ENCODE data around the gene GATB.
"Not testable (repeated sequence)": the region's sequence is repeated elsewhere in the genome, so short reads cannot be mapped to it uniquely, and the experiment has no call there.

Gene GATB

DNA sequence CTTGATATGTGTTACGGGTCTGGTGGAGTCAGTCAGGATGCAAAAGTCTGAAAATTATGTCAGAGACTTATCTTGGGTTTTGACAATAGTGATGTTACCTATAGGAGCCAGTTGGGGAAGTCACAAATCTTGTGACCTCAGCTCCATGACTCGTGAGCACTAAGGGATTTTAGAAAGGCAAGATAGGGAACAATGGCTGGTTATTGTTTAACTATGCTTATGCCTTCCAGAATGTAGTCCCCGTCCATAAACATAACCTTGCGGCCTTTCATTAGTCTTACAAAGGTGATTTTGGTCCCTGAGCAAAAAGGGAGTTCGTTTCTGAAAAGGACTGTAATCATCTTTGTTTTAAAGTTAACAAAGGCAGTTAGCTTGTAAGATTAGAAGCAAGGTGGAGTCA, 23.9 kb upstream of the GATB start:
- no peak for DNase-seq (ENCODE audit: low read depth)

DNA sequence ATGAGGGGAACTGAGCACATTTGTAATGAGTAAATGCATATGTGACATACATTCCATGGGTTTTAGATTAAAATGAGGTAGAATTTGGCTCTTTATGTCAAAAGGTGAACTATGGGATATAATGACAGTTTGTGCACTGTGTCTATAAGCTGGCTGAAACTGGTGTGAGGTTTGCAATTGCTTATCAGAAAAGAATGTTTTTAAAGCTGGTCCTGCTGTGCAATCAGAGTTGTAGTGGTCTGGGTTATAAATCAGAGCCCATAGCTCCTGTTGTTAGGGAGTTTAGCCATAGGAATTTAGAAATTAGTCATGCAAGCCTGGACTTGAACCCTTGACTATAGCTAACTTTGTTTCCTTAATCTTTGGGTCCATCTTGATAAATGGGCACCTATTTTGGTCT, 23.1 kb upstream of the GATB start:
- no peak for DNase-seq (ENCODE audit: low read depth)

DNA sequence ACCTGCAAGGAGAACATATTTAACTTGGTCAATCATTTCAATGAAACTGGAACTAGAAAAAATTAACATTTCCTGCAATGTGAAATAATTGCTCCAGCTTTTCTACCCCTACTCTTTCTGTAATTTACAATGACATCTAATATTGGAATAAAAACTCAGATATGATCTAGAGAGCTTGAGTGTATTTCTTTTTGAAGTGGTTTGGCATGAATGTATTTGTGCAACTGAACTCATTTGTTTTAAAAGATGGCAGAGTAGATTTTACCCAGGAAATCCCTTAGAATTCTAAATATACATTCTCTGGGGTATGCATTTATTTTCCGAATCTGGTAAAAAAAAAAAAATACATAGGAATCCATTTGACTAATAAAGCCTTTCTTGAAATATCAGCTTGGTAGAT, 21.5 kb upstream of the GATB start:
- DNase-seq (ENCODE audit: low read depth), result no peak

DNA sequence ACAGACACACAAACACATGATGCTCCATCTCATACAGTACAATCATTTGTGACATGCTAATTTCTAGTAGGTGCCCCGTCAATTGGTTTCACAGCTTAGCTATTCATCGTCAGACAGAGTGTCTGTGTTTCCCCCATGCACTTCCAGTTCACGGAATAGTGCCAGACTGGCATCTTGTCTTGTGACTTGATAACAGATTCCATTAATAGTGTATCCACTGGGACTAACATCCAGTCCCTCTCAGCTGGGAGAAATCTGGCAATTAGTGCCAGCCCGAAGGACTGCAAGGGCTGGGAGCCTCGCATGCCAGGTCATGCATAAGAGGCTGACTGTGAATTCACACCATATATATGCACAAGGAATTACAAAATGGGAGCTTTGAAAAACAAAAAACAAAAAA, 20.2 kb upstream of the GATB start:
- no peak for DNase-seq (ENCODE audit: low read depth)

DNA sequence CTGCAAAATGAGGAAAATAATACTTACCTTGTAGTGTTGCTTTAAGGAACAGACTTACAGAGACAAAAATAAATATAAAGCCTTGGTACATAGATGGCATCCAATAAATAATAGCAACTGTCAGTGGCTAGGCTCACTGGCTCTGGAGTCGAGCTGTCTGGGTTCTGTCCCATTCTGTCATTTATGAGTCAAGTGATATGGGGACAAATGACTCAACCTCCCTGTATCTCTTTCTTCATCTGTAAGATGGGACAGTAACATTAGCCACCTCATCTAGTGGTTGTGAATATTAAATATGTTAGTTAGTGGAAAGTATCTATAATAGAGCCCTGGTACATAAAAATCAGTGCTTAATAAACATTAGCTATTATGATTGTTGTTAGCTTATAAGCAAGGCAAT, 16.7 kb upstream of the GATB start:
- no peak for DNase-seq (ENCODE audit: low read depth)

DNA sequence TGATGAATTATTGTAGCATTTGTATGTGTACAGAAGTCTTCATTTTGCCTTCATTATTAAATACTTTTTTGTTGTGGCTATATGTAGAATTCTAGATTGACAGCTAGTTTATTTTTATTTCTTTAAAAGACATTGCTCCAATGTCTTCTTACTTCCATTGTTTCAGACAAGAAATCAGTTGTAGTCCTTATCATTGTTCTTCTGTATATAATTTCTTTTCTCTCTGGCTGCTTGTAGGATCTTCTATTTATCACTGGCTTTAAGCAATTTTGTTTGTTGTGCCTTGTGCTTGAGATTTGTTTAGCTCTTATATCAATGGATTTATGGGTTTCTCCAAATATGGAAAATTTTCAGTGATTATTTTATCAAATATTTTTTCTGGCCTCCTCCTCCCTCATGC, 13.5 kb upstream of the GATB start:
- DNase-seq (ENCODE audit: low read depth), result no peak

DNA sequence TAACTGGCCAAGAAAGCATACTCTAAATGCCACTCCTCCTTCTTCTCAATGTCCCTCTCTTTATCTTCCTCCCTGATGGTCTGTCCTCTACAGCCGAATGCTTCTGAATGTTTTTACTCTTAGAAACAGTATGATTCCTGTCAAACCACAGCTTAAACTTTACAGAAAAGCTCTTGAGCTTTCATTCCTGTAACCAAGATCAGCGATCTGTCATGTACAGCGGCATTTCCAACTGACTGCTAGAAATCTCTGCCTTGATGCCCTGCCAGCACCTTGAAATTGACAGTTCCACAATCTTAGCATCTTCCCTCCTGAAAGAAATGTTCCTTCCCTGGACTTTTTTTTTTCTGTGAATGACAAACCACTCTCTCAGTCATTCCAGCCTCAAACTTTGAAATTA, 11.5 kb upstream of the GATB start:
- DNase-seq (ENCODE audit: low read depth), result no peak

DNA sequence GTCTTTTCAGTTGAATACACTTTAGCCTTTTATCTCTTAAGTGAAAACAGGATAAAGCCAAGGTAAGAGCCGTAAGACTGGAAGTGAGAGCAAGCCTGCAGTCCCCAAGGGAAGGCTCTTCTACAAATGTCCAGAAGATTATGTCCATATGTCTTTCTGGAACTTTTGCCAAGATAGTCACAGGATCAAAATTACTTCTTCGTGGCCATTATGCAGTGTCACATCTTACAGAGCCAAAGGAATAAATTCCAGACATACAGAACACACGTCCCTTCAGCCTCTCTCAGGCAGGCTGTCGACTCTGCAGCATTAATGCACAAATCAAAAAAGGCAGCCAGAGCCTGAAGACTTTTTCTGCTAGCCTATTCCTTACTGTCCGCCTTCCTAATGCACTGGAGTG, 10.9 kb upstream of the GATB start:
- DNase-seq (ENCODE audit: low read depth), result no peak

DNA sequence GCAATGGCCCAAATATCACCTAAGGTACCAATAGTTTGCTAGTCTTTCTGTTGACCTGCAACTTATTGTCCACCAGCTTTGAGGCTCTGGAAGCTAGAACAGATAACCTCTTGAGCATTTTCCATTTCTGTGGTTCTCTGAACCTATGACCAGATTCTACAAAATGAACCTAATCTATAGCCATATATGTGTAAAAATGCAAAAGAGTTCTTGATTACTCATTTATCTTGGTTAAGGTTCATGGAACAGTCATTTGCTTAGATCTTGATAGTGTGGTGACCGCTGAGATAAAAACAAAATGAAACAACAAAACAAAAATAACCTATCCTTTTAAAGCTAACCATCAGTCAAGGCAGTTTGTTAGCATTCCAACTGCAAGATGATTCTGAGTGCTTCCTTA, 9.3 kb upstream of the GATB start:
- no peak for DNase-seq (ENCODE audit: low read depth)

DNA sequence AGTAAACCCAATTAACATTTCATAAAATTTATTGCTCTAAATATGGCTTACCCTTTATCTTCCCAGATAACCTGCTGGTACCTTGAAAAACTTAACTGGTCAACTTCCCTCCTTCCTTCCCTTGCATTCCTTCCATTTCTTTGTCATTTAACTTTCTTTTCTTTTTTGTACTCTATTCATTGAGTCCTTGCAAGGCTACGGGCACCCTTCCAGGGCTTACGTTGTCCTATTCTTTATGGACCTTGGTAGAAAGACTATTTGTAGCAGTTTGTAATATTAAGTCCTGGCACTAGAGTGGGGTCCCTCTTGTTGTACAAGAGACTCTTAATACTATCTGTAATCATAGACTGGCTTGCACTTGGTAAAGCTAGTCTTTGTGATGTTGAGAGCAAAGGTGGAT, 8.0 kb upstream of the GATB start:
- DNase-seq (ENCODE audit: low read depth), result no peak

DNA sequence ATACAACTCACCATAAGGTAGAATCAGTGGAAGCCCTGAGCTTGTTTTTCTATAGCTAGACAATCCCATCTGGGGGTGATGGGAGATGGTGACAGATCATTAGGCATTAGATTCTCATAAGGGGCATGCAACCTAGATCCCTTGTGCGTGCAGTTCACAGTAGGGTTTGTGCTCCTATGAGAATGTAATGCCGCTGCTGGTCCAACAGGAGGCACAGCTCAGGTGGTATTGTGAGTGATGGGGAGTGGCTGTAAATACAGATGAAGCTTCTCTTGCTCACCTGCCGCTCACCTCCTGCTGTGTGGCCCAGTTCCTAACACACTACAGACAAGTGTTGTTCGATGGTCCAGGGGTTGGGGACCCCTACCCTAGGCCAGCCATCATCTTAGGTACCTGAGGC, 5.9 kb upstream of the GATB start:
- DNase-seq (ENCODE audit: low read depth), result no peak

DNA sequence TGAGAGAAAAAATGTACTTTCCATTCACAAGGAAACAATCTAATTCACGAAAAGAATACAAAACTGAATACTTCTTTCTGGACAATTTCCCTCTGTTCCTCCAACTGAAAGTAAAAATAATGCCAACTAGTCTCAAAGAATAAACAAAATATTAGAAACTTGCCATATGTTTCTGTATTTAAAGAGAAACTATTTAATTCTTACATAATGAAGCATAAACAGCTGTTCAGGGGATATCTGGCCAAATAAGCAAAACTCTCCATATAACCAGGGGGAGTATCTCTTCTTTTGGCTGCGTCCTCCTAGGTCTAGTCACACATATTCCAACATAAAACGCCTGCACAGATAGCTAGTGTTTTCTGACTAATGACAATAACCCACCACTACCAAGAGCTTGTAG, 805 bp downstream of the GATB start:
- DNase-seq (ENCODE audit: low read depth), result no peak

DNA sequence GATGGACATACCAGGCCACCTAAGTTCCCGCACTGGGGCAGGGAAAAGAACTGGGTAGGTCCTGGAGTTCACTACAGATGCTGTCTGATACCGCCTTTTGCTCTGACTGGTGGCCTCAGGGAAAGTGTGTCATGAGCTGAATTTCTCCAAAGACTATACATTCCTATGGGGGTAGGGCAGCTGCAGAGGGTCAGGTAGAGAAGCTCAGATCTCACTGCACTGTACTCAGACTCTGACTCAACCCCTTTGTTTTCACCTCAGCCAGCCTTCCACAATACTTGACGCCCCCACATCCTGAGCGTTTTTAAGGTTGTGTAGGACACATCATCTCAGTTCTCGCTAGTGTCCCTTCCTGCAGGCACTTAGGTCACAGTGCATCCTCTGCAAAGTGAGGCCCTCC, 7.8 kb downstream of the GATB start:
- no peak for DNase-seq (ENCODE audit: low read depth)

DNA sequence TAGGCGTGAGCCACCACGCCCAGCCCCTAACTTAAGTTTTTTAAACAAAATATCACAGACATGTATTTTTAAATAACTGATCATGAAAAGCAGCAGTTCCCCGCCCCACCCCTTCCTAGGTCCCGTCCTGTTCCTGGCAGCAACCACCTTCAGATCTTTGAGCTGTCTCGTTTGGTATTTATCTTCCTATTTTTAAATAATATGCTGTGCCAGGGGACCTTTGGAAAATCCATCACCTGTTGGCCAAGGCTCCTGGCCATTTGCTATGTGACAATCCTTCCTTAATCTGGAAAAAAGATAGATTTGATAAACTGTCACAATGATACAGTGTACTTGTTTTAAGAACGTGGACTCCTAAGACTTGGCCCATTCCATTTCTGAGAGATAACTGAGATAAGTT, 10.7 kb downstream of the GATB start:
- DNase-seq (ENCODE audit: low read depth), result no peak

DNA sequence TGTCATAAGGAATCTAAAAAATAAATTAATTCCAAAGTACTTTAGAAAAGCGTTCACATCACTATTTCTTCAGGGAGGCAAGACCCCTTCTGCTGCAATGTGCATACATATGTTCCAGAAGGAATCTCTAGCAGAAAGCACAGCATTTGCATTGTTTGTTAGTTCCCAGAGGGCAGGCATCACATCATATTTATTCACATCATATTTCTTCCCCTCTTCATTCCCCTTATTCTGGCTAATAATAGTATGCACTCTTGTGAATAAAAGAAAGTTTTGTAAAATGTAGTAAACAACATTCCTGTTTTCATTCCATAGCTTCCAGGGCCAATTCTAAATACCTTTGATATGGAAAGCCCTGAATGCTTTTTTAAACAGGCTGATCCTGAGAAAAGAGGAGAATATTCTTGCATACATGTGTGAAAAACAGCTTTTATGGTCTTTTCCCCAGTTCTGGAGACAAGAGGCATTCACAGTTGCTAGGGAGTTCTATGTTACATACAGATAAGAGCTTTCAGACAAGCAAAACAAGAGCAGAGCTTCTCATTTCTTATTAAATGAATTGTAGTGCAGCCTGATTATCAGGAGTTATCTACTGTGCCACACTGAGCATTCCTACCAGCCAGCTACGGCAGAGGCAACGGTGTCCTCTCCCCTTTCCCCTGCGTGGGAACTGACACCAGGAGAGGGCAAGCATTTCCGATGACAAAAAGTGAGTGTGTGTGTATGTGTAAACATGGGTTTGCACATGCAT, 15.2 kb downstream of the GATB start:
- no peak for DNase-seq (ENCODE audit: low read depth)

DNA sequence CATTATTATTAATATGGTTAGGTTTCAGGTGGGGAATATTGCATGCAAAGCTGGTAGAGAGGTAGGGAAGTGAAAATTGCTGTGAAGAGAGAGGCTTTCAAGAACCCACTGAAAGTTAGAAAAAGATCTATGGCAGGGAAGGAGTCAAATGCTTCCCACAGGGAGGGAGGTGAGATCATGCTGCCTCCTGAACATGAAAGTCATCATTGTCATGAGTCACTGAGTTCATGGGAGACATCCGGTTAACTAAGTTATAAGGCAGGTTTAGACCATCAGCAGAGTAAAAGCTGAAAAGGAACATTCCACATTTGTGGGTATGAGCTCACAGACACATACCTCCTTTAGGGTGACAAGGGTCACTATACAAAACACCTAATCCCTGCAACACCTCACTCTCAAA, 16.2 kb downstream of the GATB start:
- no peak for DNase-seq (ENCODE audit: low read depth)

DNA sequence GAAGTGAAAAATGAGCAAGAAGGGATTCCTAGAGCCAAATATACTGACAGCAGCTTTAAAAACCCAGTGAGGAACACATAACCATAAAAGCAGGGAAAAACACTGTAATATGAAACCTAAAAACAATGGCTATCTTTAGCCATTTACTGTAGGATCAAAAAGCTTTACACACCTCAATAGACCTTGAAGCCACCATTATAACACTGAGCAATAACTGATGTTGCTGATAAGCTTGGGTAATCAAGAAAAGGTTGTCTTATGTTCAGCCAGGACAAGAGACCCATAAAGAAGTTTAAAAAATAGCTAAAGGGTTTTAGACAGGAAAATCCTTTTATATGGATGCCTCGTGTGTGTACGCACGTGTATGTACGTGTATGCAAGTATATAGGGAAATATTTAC, 16.9 kb downstream of the GATB start:
- no peak for DNase-seq (ENCODE audit: low read depth)

DNA sequence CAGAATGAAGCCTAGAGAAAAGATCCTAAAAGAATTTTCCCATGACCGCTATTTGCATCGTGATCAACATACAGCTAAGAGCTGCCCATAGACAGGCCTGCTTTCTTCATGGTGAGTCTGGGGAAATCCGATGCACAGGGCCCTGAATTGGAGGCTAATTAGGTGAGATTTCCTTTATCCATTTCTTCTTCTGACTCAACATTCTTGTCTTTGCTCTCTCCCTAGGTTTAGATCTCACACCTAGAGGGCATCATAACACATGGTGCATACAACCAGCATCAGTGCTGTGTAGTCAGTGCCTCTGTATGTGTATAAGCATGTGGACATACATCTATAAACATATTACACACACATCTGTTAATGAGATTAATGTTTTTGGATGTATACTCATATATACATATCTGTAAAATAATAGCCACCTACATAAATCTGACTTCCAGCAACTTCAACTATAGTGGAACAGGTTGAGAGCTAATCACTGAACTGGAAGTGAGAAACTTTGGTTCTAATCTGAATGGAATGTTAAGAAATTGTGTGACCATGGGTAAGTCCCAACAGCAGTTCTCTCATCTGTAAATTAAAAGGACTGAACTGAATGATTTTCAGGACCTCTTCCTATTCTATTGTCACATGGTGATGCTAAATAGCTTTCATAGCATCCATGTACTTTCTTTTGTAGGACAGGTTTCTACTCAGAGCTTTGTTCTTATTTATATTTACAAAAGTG, 17.5 kb downstream of the GATB start:
- DNase-seq (ENCODE audit: low read depth), result no peak

DNA sequence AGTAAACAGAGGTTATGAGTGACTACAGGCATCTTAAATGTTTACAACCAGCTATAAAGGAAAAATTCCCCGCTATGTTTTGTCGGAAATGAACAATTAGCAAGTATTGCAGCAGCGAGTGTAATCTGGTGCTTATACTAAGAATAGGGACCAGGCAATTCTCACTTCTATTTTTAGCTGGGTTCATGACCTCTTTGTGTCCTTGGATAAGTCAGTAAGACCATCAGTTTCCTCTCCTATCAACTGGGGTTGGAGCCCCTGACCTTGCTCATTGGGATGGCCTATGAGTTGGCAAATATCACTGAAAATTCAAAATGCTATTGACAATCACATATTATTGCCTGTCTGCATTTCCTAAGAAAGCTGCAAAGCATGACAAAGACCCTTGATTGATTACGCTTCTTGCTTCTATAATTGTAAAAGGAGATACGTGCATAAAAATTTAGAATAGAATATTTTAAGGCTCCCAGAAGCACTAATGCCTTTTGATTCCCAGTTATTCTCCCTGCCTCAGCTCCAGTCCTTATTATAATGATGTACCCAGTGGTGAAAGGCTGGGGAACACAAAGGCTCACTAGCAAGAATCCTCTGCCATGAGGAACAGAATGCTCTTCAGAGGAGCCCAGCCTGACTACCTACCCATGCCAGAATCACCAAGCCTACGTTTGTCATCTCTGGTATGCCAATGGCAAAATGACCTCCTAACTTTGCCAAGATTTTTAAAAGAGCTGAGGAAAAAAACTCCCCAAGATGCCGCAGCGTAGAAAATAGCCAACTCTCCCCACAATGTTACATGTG, 21.9 kb downstream of the GATB start:
- no peak for DNase-seq (ENCODE audit: low read depth)

DNA sequence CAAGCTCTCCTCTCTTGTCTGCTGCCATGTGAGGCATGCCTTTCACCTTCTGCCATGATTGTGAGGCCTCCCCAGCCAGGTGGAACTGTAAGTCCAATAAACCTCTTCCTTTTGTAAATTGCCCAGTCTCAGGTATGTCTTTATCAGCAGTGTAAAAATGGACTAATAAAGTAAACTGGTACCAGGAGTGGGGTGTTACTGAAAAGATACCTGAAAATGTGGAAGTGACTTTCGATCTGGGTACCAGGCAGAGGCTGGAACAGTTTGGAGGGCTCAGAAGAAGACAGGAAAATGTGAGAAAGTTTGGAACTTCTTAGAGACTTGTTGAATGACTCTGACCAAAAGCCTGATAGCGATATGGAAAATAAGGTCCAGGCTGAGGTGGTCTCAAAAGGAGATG, 24.0 kb downstream of the GATB start:
- not testable (repeated sequence) for DNase-seq (ENCODE audit: low read depth)

DNA sequence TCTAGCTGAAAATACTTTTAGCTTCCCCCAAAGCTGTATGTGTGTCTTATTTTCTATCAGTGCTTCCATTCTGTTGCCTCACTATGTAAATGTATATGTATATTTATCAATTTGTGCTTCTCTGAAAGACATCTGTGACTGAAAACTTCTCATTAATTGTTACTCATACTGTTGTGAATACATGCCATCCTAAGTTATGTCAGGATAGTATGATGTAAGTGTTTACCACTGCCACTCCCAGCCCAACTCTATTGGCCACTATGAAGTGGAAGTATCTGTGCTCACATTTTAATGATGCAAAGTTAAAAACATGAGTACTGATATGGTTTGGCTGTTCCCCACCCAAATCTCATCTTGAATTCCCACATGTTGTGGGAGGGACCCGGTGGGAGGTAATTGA, 24.4 kb downstream of the GATB start:
- no peak for DNase-seq (ENCODE audit: low read depth)

DNA sequence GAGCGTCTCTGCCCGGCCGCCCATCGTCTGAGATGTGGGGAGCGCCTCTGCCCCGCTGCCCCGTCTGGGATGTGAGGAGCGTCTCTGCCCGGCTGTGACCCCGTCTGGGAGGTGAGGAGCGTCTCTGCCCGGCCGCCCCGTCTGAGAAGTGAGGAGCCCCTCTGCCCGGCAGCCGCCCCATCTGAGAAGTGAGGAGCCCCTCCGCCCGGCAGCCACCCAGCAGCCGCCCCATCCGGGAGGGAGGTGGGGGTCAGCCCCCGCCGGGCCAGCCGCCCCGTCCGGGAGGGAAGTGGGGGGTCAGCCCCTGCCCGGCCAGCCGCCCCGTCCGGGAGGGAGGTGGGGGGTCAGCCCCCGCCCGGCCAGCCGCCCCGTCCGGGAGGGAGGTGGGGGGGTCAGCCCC, 29.1 kb downstream of the GATB start:
- not testable (repeated sequence) for DNase-seq (ENCODE audit: low read depth)
